ENCODE measurements around the gene TFPI2.
"Not testable (repeated sequence)": the region's sequence is repeated elsewhere in the genome, so short reads cannot be mapped to it uniquely, and the experiment has no call there.

Gene TFPI2

DNA sequence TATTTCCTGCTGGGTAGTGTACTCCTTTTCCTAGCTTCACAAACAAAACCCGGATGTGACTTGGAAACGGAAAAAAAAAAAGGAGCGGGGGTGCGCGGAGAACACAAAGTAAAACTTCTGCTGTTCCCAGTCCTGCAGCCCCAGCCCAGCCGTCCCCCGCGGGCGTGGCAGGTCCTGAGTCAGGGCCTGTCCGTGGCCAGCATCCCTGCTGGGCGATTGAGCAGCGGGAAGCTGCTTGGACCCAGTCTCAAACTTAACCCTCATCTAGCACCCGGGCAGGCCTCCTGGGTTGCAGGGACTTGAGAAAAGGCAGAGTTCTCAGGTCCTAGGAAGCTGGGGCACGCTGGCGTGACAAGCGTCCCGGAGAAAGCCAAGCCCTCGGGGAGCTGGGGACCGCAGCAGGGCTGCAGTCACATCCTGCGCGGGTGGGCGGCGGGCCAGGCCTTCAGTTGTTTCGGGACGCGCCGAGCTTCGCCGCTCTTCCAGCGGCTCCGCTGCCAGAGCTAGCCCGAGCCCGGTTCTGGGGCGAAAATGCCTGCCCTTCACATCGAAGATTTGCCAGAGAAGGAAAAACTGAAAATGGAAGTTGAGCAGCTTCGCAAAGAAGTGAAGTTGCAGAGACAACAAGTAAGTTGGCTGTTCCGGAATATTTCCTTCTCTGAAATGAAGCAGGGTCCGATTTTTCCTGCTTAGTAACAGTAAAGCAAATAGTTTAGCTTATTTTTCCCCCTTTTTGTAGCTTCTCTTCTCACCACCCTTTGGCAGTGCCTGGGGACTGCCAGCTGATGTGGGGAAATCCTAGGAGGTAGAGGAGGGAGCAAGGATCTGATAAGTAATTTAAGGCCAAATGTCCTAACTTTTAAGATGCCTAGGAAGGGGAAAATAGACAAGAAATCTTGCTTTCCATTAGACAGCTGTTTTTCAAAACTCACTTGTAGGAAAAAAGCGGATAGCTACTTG lies 31.3 kb upstream of the TFPI2 start, which contains the start of gene GNG11:
GNG11 (plus strand) TSS at position 129 of the 960 bp plus-strand sequence; CDS start at position 532, 403 bp downstream.
- Histone ChIP-seq H3K36me3 (no peaks in the 10 kb centered on the region), H3K9ac (peak within 1 kb of the TSS; percentile 74), H3K4me3 (peak within 1 kb of the TSS; percentile 66), H4K20me1 (no peaks in the 10 kb centered on the region), H3K27me3 (no peaks in the 10 kb centered on the region), H3K4me2 (peak within 1 kb of the TSS; percentile 93), H3K4me1 (peaks cover 16% of the 10 kb centered on the region), H3K9me3 (no peaks in the 10 kb centered on the region), H3K27ac (peak within 1 kb of the TSS; percentile 70)
- TF ChIP-seq Cebpa-rat (IDR thresholded peaks at IDR 0.05) = no peak

DNA sequence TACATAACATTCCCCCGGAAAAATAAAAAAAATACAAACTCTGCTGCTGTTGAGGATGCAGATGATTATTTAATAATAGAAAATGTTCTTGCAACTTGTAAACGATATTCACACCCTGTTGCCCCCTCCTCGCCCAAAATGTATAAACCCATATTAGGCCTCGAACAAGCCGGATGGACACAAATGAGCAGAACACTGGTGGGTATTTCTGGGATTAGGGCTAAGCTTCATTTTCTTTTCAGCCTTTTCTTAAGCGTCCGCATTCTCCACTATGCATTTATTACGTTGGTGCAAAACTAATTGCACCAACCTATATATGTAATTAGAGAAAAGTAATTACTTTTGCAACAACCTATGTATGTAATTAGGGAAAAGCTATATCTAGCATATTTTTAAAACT lies 30.6 kb upstream of the TFPI2 start:
- peak overlapping the region; percentile 70; the same call in 1 of the 2 replicates for H3K27ac ChIP-seq
- H3K9me3 ChIP-seq = no peaks in the 10 kb centered on the region
- TF ChIP-seq Cebpa-rat (IDR thresholded peaks at IDR 0.05) = no peak
- H3K9ac ChIP-seq = peak overlapping the region; percentile 74; the same call in 1 of the 2 replicates
- H3K4me3 ChIP-seq = peak overlapping the region; percentile 66
- no peaks in the 10 kb centered on the region for H3K27me3 ChIP-seq
- no peaks in the 10 kb centered on the region for H4K20me1 ChIP-seq
- no peaks in the 10 kb centered on the region for H3K36me3 ChIP-seq
- H3K4me2 ChIP-seq = peak overlapping the region; percentile 93
- H3K4me1 ChIP-seq = peaks cover 16% of the 10 kb centered on the region

DNA sequence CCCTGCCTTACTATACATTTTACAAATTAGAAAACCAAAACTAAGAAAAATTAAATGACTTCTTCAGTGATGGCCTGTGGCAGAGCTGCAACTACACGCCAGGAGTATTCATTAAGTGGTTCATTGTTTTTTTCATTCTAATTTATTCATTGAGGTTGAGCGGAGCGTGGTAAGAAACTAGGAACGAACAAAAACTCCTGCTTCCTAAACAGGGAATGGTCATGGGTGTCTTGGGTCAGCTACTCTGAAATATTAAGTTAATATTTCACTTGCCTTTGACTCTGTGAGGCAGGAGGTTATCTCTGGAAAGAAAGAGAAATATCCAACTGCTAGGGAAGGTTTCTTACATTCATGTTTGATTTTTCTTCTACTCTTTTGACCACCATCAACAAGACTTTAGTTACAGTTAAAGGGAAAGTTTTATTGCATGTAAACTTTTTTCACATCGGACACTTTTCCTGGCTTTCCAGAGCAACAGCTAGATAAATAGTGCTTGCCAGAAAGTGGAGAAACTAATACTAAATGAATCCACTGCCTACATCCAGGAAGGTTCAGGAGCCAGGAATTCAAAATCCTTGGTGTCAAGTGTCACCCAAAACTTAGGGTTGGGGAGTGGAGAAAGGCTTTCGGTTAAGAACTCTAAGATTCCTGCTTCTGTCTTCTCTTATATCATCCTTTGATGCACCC lies 30.1 kb upstream of the TFPI2 start:
- Histone ChIP-seq H3K9me3 (no peaks in the 10 kb centered on the region), H3K4me2 (peak overlapping the region; percentile 93), H3K4me3 (no peak overlapping the region), H3K4me1 (peaks cover 16% of the 10 kb centered on the region), H4K20me1 (no peaks in the 10 kb centered on the region), H3K27ac (no peak overlapping the region), H3K36me3 (no peaks in the 10 kb centered on the region), H3K9ac (no peak overlapping the region), H3K27me3 (no peaks in the 10 kb centered on the region)
- TF ChIP-seq Cebpa-rat (IDR thresholded peaks at IDR 0.05) = no peak

DNA sequence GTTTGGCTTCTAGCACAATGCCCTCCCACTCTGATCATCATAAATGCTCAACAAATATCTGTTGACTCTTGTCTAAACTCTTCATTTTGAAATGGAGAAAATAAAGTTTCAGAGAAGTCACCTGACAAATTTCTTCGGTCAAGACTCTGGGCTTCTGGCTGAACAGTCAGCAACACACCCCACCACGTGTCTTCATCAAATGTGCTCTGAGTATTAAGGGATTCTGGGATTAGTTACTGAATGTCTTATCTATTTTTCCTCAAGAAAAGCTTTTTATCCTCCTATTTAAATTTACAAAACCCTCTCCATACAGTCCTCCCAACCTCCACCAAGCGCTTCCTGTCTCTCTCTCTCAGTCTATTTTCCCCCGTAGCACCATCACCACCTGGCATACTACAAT lies 25.8 kb upstream of the TFPI2 start:
- not testable (repeated sequence) for H3K4me3 ChIP-seq, H4K20me1 ChIP-seq, H3K4me1 ChIP-seq, H3K9me3 ChIP-seq, H3K9ac ChIP-seq, H3K4me2 ChIP-seq, H3K27ac ChIP-seq, H3K27me3 ChIP-seq, H3K36me3 ChIP-seq

DNA sequence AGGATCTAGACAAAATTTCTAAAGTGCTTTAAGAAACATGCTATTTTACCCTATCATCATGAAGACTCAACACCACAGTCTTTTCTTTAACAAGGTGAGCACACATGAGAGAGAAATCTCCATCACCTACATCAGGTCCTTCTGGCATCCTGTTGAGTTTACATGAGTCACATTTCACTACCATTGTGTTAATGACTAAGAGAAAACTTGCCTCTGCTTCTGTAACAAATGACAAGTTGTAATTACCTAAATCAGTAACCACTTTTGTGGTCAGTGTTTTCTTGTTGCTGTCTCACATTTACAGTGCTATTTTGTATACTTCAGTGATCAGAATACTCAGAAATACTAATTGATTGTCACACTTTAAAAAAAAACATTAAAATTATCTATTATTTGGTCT lies 25.3 kb upstream of the TFPI2 start:
- H3K4me1 ChIP-seq, H4K20me1 ChIP-seq, H3K9me3 ChIP-seq, H3K4me3 ChIP-seq, H3K36me3 ChIP-seq, H3K4me2 ChIP-seq, H3K27me3 ChIP-seq, H3K9ac ChIP-seq, H3K27ac ChIP-seq: not testable (repeated sequence)

DNA sequence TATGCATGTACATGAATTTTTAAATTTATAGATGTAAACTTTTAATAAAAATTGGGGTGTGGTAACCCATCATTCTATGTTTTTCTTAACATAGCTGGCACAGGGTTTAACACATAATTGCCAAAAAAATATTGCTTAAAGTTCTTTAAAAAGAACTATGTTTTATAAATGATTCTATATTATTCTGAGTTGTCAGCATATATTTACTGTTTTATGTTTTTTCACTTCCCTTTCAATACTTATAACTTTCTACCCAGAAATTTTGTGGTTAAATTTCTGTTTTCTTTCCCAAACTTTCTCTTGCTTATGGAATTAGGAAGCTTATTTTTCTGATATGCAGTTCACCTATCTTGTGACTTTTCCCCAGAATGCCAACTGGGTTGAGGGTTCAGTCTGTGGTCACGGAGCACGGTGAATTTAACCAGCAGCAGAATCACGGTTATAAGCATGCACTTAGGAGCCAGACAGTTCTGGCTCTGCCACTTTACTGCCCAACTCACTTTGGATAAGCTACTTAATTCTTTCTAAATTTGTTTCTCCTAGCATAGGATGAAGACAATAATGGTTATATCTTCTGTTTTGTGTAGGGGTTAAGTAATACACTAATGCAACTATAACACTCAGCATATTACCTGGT lies 24.8 kb upstream of the TFPI2 start:
- H3K4me3 ChIP-seq, H4K20me1 ChIP-seq, H3K4me1 ChIP-seq, H3K27me3 ChIP-seq, H3K9ac ChIP-seq, H3K27ac ChIP-seq, H3K9me3 ChIP-seq, H3K36me3 ChIP-seq, H3K4me2 ChIP-seq: not testable (repeated sequence)

DNA sequence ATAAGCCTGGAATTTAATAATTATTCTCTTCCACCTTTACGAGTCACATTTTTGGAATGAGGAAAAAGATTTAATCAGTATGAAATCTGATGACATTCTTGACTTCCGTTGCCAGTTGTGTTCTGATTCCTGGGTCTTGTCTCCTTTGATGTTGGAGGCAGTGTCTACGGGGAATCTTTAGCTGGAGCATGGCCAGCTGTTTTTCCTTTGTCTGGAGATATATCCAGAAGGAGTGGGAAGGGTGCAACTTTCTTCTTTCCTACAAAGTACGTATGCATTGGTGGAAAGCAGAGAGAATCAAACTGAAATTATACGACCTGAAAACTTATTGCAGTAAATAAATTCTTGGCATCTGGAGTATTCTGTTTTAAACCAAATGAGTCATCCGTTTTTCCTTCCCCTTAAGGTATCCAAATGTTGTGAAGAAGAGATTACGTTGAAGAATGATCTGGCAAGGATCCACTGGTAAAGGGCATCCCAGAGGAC lies 24.1 kb upstream of the TFPI2 start:
- Histone ChIP-seq H3K4me3 (no peak overlapping the region), H3K9ac (no peak overlapping the region), H3K27me3 (no peaks in the 10 kb centered on the region), H4K20me1 (no peaks in the 10 kb centered on the region), H3K4me1 (0 out of 2 replicates have a peak, but pooled peaks cover 3% of the 10 kb centered on the region), H3K4me2 (no peak overlapping the region), H3K27ac (no peak overlapping the region), H3K36me3 (no peaks in the 10 kb centered on the region), H3K9me3 (no peaks in the 10 kb centered on the region)
- TF ChIP-seq Cebpa-rat (IDR thresholded peaks at IDR 0.05) = no peak

DNA sequence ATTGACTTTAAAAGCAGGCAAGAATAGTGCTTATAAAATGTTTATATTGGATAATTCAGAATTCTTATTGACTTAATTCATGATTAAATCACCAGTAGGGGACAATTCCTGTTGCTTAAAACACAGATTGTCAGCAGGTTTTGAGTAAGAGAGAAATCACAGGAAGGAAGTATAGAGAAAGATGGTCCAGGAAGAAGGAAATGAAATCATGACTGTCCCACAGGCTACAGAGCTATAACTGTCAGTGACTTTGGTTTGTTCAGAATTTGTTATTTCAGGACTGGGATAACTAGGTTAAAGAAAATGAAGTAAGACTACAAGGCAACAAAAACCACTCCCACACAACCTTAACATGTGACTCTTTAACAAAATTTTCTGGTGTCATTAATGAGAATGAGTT lies 22.6 kb upstream of the TFPI2 start:
- Histone ChIP-seq H3K27me3 (no peaks in the 10 kb centered on the region), H3K27ac (no peak overlapping the region), H3K36me3 (no peaks in the 10 kb centered on the region), H3K9me3 (no peaks in the 10 kb centered on the region), H3K4me1 (0 out of 2 replicates have a peak, but pooled peaks cover 3% of the 10 kb centered on the region), H3K4me3 (no peak overlapping the region), H3K9ac (no peak overlapping the region), H3K4me2 (peak overlapping the region; percentile 7; the same call in 1 of the 2 replicates), H4K20me1 (no peaks in the 10 kb centered on the region)
- TF ChIP-seq Cebpa-rat (IDR thresholded peaks at IDR 0.05) = no peak

DNA sequence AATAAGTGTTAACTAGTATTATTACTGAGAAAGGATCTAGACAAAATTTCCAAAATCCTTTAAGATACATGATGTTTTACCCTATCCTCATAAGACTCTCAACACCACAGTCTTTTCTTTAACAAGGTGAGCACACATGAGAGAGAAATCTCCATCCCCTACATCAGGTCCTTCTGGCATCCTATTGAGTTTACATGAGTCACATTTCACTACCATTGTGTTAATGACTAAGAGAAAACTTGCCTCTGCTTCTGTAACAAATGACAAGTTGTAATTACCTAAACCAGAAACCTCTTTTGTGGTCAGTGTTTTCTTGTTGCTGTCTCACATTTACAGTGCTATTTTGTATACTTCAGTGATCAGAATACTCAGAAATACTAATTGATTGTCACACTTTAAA lies 21.1 kb upstream of the TFPI2 start:
- H3K27me3 ChIP-seq, H3K9me3 ChIP-seq, H3K4me1 ChIP-seq, H4K20me1 ChIP-seq, H3K27ac ChIP-seq, H3K9ac ChIP-seq, H3K4me2 ChIP-seq, H3K4me3 ChIP-seq, H3K36me3 ChIP-seq: not testable (repeated sequence)

DNA sequence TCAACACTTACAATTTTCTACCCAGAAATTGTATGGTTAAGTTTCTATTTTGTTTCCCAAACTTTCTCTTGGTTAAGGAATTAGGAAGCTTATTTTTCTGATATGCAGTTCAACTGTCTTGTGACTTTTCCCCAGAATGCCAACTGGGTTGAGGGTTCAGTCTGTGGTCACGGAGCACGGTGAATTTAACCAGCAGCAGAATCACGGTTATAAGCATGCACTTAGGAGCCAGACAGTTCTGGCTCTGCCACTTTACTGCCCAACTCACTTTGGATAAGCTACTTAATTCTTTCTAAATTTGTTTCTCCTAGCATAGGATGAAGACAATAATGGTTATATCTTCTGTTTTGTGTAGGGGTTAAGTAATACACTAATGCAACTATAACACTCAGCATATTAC lies 20.7 kb upstream of the TFPI2 start:
- H3K4me1 ChIP-seq, H3K9me3 ChIP-seq, H4K20me1 ChIP-seq, H3K4me3 ChIP-seq, H3K4me2 ChIP-seq, H3K27me3 ChIP-seq, H3K9ac ChIP-seq, H3K36me3 ChIP-seq, H3K27ac ChIP-seq: not testable (repeated sequence)

Measured in BLaER1 (cell line).